Hepatocyte (in vitro differentiated cells): ENCODE data around the gene ANXA2. TPM values are rescaled to one million over a fixed set of nuclear protein-coding genes. Genes with fewer than 3 reads are reported as not detected.

ENCODE experiments used
- DNase-seq: peaks from one replicate; pipeline ENCODE4 v3.0.0-alpha.2; 2016; ENCODE audit warnings: low spot score
- H2AFZ ChIP-seq: fragments of 200-600 bp; sonication (generic); 2 replicates; pipeline ENCODE4 v1.6.0; 2016; ENCODE audit warnings: antibody characterized with exemption, mild to moderate bottlenecking
- H3K27ac ChIP-seq: fragments of 200-600 bp; sonication (generic); 2 replicates; pipeline ENCODE4 v1.5.1; 2016; ENCODE audit warnings: mild to moderate bottlenecking
- H3K27me3 ChIP-seq: fragments of 200-600 bp; sonication (generic); 2 replicates; pipeline ENCODE4 v1.6.1; 2016
- H3K36me3 ChIP-seq: fragments of 200-600 bp; sonication (generic); replicated peaks from 2 replicates; pipeline ENCODE4 v1.5.1; 2016; ENCODE audit warnings: low read depth; ENCODE audit not compliant: insufficient read depth
- H3K4me1 ChIP-seq: fragments of 200-600 bp; sonication (generic); 2 replicates; pipeline ENCODE4 v1.5.1; 2016; ENCODE audit warnings: mild to moderate bottlenecking, moderate library complexity; ENCODE audit not compliant: insufficient read depth
- H3K4me2 ChIP-seq: fragments of 200-600 bp; sonication (generic); 2 replicates; pipeline ENCODE4 v1.6.0; 2016
- H3K4me3 ChIP-seq: fragments of 200-600 bp; sonication (generic); 2 replicates; pipeline ENCODE4 v1.5.1; 2016; ENCODE audit warnings: mild to moderate bottlenecking
- H3K79me2 ChIP-seq: fragments of 200-600 bp; sonication (generic); 2 replicates; pipeline ENCODE4 v1.6.0; 2017; ENCODE audit warnings: mild to moderate bottlenecking
- H3K9me2 ChIP-seq: fragments of 200-600 bp; sonication (generic); replicated peaks from 2 replicates; pipeline ENCODE4 v1.6.0; 2017; ENCODE audit warnings: mild to moderate bottlenecking; ENCODE audit not compliant: insufficient read depth
- H3K9me3 ChIP-seq: fragments of 200-600 bp; sonication (generic); 2 replicates; pipeline ENCODE4 v1.5.1; 2016; ENCODE audit warnings: low read depth, mild to moderate bottlenecking
- H4K20me1 ChIP-seq: fragments of 200-600 bp; sonication (generic); 2 replicates; pipeline ENCODE4 v1.6.0; 2016; ENCODE audit warnings: mild to moderate bottlenecking; ENCODE audit not compliant: insufficient read depth, poor library complexity, severe bottlenecking
- CTCF ChIP-seq: fragments of 200-600 bp; sonication (generic); IDR thresholded peaks from 2 replicates; pipeline ENCODE4 v1.5.1; 2016; ENCODE audit warnings: antibody characterized with exemption, mild to moderate bottlenecking; ENCODE audit not compliant: poor library complexity
- EZH2 ChIP-seq: fragments of 200-600 bp; sonication (generic); IDR thresholded peaks from 2 replicates; pipeline ENCODE4 v1.6.1; 2016; ENCODE audit warnings: antibody characterized with exemption, mild to moderate bottlenecking, borderline replicate concordance
- EZH2phosphoT487 ChIP-seq: fragments of 200-600 bp; sonication (generic); IDR thresholded peaks from one replicate; pipeline ENCODE4 v1.6.1; 2018; ENCODE audit warnings: antibody characterized with exemption, mild to moderate bottlenecking, low read depth, moderate library complexity; ENCODE audit not compliant: unreplicated experiment, severe bottlenecking
- WGBS: methylation state at CpG from one replicate; pipeline ENCODE4 v1.1.6; 2016; ENCODE audit warnings: low lambda C conversion rate; ENCODE audit errors: missing lambda C conversion rate; 5-methylcytosine and 5-hydroxymethylcytosine counted together
- polyA plus RNA-seq: library from polyadenylated mRNA; unstranded; fragments of >200 nt; fragmentation: Nextera tagmentation; extraction: Ambion mirVana; gene quantifications from 2 replicates; pipeline ENCODE4 v1.2.1, GENCODE V29; 2016
- total RNA-seq: library from RNA; depleted of rRNA; stranded (reverse); fragments of >200 nt; gene quantifications from 2 replicates; pipeline ENCODE4 v1.2.3, GENCODE V29; 2014

Gene ANXA2
- total and polyA plus RNA-seq, 2 experiments from 2014 or later, result 1,220 to 1,699 TPM

- H3K36me3 ChIP-seq, result no peaks in the 10 kb centered on the region
- H3K27me3 ChIP-seq, result peaks cover 7% of the 10 kb centered on the region
- H4K20me1 ChIP-seq, result no peaks in the 10 kb centered on the region
- no peak overlapping the region for H3K4me3 ChIP-seq
- no peaks in the 10 kb centered on the region for H3K9me3 ChIP-seq
- TF ChIP-seq EZH2, result no peak
- TF ChIP-seq EZH2phosphoT487, result no peak
- no peak for TF ChIP-seq CTCF
- no peak overlapping the region for H2AFZ ChIP-seq
- no peaks in the 10 kb centered on the region for H3K4me1 ChIP-seq
- H3K9me2 ChIP-seq, result no peaks in the 10 kb centered on the region
- 76% methylated on average over 4 of the region's 4 CpGs for WGBS
- H3K4me2 ChIP-seq, result no peak overlapping the region
- H3K27ac ChIP-seq, result no peak overlapping the region
- DNase-seq, result no peak
- H3K79me2 ChIP-seq, result no peaks in the 10 kb centered on the region
Measured at GRCh38 chr15:60318216-60318867, 79.4 kb downstream of the ANXA2 start.

GRCh38 chr15:60316961-60317360, 80.8 kb downstream of the ANXA2 start:
- H3K9me3 ChIP-seq, result no peaks in the 10 kb centered on the region

GRCh38 chr15:60315878-60316277, 81.9 kb downstream of the ANXA2 start:
- Histone ChIP-seq H3K4me3 (no peak overlapping the region), H3K27me3 (no peaks in the 10 kb centered on the region), H3K4me2 (no peak overlapping the region), H3K9me3 (no peaks in the 10 kb centered on the region), H2AFZ (no peak overlapping the region), H3K9me2 (no peaks in the 10 kb centered on the region), H3K79me2 (no peaks in the 10 kb centered on the region), H3K36me3 (no peaks in the 10 kb centered on the region), H3K4me1 (no peaks in the 10 kb centered on the region), H4K20me1 (no peaks in the 10 kb centered on the region), H3K27ac (no peak overlapping the region)
- DNase-seq, result no peak
- 51% methylated on average over 4 of the region's 4 CpGs for WGBS
- no peak for TF ChIP-seq CTCF
- TF ChIP-seq EZH2phosphoT487, result no peak
- TF ChIP-seq EZH2, result no peak

More at GRCh38 chr15:60316961-60317360, 80.8 kb downstream of the ANXA2 start:
- Histone ChIP-seq H3K4me1 (no peaks in the 10 kb centered on the region), H3K9me2 (no peaks in the 10 kb centered on the region), H2AFZ (no peak overlapping the region), H3K79me2 (no peaks in the 10 kb centered on the region), H3K4me2 (no peak overlapping the region), H3K4me3 (no peak overlapping the region), H3K27me3 (peaks cover 4% of the 10 kb centered on the region), H3K27ac (no peak overlapping the region), H3K36me3 (no peaks in the 10 kb centered on the region), H4K20me1 (no peaks in the 10 kb centered on the region)
- no peak for DNase-seq
- no peak for TF ChIP-seq CTCF
- TF ChIP-seq EZH2, result no peak
- TF ChIP-seq EZH2phosphoT487, result no peak
- WGBS, result 70% methylated on average over 4 of the region's 4 CpGs
